Transverse colon (tissue), 4 donors: ENCODE data around the gene SRP9.

Experiments
- CTCF ChIP-seq, 5 experiments: fragments of 200-600 bp in 3 of 5; fragments of 450-650 bp in 2 of 5; sonication (generic) in 3 of 5; IDR thresholded peaks; 1 replicate in 2 of 5; 2 replicates in 3 of 5; pipeline ENCODE4 v1.5.1; 2016 to 2017; ENCODE audit warnings: antibody characterized with exemption in 5 of 5, inconsistent platforms in 3 of 5, mild to moderate bottlenecking in 2 of 5, moderate library complexity in 1 of 5
- EP300 ChIP-seq: sonication (generic); formaldehyde crosslinking; IDR thresholded peaks from one replicate; pipeline ENCODE4 v1.6.1; 2017; ENCODE audit warnings: antibody characterized with exemption, low read depth
- POLR2A ChIP-seq: fragments of 450-650 bp; IDR thresholded peaks from one replicate; pipeline ENCODE4 v1.6.1; 2016; ENCODE audit warnings: antibody characterized with exemption, mild to moderate bottlenecking, moderate library complexity
- POLR2AphosphoS5 ChIP-seq, 3 donors: sonication (generic); formaldehyde crosslinking; IDR thresholded peaks; one replicate each; pipeline ENCODE4 v1.6.1; 2016; ENCODE audit warnings: antibody characterized with exemption in 3 of 3

DNA sequence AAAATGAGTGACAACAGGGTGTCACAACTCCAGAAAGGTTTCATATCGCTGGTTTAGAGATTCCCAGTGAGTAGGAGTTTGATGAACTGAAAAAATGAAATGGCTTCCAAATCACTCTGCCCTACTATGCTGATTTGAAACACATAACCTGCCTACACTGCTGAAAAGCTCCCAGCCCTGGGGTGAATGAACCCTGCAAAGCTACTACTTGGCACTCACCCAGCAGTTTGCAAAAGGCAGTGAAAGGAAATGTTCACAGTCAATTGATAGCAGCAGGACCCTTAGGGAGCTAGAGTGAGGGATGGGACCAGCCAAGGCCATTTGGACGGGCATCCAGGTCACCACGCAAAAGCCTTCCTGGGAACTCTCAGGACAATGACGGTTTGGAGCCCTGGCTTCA is 44.4 kb upstream of the SRP9 start:
- no peak for TF ChIP-seq CTCF (IDR thresholded peaks at IDR 0.05)
- TF ChIP-seq EP300, result no peak
- no peak for TF ChIP-seq POLR2A
- no peak for TF ChIP-seq POLR2AphosphoS5 (IDR thresholded peaks at IDR 0.05)
